Epidermal melanocyte (primary cell): ENCODE results near the gene ROBO2.

Experiments
- DNase-seq: peaks from one replicate; pipeline ENCODE4 v3.0.0; 2011; ENCODE audit warnings: low spot score; ENCODE audit not compliant: insufficient read length

The ROBO2 gene

DNA sequence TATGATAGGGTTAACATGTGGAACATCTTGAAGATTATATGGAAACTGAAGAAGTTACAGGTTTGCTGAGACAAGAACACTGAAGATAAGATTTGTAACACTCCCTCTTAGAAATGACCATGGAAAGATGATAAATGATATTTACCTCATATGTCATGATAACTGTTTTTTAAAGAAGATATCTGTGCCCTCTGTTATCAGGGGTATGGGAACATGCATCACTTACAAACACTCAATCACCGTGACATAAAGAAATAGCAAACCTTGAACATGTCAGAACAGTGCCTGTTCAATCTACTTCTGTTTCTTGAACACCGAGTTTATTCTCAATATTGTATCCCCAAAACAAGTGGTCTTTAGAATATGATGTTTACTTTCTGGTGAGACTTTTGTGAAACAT is 149.4 kb downstream of the ROBO2 start:
- no peak for DNase-seq

DNA sequence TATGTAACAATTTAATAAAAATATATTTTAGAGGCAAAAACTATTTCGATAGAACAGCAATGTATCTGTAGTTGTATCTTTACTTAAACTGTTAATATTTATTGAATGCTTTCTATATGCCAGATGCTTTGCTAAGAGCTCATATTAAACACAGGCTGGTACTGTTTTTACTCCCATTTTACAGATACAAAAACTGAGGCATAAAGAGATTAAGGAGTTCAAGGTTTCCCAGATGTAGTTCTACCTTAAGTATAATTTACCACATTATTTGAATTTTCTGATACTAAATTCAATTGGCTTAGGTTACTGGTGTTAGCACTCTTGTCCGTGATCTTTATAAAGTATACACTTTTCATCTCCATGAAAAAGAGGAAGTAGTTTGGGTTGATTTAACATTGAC is 149.8 kb downstream of the ROBO2 start:
- no peak for DNase-seq

DNA sequence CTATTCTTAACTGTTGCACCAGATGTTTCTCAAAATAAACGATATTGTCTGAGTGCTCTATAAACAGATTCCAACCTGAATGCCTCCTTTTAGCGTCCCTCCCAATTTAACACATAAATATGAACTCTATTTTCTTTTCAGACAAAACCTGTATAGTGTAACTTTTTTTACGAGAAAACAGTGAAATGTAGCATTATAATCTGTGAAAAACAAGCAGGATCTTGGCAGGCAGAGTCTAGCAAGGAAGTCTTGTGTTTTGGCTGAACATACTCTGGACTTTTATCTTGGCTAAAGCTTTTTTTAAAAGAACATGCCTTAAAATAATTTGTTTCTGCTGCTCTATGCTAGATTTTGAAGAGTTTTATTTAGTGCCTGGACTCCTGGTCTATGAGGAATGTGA is 150.5 kb downstream of the ROBO2 start:
- DNase-seq: no peak

DNA sequence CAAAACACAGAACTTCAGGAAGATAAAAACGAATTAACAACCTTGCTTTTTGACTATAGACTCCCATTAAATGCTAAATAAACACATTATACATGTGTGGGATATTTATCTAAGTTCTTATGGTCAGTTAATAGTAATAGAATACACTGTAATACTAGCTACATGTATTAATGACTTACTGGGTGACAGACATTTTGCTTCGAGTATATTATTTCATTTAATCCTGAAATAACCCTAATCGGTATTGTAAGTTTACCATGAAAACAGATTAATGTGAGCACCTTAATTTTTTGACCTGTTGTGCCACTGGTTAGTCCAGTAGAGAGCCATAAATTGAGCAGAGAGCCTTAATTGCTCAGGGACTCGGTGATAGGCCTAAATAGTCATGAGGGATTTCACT is 151.1 kb downstream of the ROBO2 start:
- no peak for DNase-seq

DNA sequence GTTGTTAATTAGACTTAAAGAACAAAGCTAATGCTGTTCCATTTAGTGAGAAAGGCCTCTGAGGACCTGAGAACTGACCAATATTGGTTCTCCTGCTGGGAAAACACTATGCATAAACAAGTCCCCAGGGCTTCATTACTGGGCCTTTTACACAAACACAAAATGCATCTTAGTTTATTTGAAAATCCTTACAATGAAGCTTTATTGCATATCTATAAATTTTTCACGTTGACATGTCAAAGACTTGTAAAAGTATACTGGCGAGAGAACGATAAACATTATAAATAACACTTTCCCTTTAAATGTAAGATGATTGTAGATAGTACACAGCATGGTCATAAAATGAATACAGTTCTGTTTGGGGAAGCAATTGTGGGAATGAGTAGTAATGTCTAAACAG is 151.7 kb downstream of the ROBO2 start:
- no peak for DNase-seq

DNA sequence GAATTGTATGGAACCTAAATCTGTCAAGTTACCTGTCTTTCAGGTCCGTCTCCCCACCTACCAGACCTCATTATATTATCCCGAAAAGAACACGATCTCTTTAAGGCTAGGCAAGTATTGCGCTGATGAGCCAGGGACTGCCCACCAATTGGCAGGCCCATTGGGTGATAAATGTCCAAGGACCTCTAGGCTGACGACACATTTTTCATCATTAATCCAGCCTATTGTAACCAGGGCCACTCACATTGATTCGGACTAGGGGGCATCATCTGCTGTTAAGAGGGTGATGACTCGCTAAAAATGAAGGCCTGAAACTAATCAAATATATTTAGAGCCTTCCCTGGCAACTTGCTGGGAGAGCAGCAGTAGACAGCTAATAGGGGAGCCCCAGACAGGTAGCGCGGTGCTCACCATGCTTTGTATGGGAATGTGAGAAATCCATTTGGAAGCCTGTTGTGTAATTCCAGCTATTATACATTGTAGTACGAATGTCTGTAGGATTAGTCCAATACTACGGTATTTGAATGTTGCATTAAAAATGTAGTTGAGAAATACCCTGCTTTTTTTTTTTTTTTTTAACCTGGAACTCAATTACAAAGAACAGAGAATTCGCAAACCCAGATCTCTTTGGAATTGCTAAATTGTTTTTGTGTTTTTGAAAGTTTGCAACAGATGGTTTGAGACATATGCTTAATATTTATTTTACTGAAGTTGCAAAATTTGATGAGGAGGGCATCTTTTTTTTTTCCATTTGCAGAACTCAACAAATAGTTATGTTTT is 156.1 kb downstream of the ROBO2 start:
- DNase-seq: no peak

DNA sequence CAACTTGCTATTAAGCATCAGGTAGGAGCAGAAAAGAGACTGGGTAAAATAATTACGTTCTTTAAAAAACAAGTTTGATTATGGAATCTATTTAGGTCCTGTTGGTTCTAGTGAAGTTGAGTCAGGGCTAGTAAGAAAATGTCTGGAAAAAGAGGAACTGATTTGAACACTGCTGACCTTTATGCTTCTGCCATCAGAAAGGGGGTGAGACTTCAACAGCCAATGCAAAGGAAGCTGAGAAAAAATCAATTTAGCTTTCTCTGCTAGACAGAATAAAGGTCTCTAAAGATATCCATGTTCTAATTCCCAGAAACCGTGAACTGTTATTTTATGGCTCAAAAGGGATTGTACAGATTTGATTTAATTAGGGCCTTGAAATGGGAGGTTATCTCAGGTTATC is 157.5 kb downstream of the ROBO2 start:
- DNase-seq: no peak

DNA sequence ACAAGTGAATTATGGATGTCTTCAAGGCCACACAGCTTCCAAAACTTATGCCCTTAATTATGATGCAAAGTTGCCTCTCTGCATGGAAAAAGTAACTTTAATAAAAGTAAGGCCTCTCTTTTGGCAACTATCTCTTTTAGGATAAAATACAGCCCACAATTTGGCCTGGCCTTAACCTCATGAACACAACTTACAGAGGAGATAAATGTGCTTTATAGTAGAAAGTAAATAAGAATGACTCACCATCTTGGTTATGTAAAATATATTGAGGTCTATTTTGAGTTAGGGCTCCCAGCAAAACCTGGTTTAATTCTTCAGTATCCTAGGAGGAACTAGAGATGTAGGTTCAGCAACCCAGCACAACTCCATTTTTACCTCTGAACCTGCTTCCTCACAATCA is 164.0 kb downstream of the ROBO2 start:
- no peak for DNase-seq

DNA sequence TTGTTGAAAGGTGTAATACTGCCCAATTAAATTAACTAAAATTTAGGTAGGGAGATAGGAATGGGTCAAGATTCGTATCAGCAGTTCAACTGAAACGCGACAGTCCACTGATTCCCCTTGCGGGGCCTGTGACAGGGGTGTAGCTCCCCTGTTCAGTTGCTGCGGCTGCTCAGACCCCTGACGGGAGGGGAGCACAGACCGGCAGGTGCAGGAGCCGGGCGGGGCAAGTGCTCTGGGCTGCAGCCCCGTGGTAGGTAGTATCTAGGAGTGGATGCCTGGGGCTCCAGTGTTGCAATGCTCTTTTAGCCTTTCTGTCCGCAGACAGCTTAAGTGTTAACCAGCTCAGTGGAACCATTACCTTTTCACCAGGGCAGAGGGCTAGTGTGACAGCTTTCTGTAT is 164.9 kb downstream of the ROBO2 start:
- no peak for DNase-seq

DNA sequence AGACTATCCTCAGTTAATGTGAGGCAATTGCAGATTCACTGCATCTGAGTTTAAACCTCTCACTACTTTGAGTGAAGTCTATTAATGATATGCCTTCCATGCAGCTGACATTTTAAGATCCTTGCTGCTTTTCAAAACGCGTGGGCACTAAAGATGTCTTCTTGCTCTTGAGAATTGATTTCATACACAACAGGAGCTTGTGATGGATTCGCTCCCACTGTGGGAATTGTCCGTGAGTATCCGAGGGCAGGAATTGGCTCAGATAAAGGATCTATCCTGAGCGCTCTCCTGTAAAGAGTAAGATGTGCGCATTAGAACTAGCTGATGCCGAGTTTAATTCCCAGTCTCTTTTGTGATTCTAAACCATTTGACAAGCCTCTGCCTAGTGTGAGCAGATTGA is 167.9 kb downstream of the ROBO2 start:
- no peak for DNase-seq

DNA sequence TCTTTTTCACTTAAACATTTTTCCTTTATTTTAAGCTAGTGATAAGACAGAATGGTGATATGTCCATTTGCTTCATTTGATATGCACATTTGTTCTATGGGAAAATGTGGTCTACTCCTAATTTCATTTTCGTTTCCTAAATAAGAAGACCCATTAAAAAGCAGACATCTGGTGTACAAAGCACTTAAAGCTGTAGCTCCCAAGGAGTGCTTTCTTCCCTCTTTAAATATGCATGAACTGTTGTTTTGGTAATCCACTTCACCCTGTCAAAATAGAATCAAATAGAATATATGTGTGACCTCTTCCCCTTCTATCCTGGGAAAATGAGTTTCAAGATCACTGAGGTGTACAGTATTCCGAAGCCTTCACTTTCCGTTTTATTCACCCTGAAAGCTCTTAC is 182.8 kb downstream of the ROBO2 start:
- DNase-seq: no peak

DNA sequence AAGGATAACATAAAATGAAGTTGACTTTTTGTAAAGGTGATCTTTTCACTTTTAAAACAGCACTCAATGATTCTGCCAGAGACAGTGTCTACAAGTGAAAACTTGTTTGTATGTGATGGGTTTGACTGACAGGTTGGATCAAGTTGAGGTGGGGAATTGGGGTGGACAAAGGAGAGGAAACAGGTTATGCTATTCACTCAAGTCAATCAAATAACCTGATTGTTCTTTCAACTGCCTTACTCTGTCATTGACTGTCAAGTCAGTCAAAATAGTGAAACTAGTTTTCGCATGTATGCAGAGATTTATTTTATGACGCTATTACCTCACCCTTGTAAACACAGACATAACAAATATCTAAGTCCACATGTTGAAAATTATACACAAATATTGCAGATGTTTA is 187.7 kb downstream of the ROBO2 start:
- DNase-seq: no peak

DNA sequence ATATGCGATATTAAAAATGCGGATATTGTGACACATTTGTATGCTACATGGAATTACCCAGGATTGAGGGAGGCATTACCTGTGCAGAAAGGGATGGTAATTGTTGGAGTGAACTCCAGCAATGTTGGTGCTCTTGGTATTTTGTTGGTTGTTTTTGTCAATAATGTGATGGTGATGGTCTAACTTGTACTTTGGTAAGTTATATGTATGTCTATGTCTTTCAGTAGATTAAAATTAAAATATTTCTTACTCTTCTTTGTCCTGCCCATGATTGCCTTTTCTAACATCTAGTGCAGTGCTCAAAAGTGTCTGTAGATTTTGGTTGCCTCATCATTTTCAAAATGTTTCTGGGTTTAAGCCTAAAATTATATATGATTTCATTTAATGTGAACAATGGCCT is 192.7 kb downstream of the ROBO2 start:
- no peak for DNase-seq

DNA sequence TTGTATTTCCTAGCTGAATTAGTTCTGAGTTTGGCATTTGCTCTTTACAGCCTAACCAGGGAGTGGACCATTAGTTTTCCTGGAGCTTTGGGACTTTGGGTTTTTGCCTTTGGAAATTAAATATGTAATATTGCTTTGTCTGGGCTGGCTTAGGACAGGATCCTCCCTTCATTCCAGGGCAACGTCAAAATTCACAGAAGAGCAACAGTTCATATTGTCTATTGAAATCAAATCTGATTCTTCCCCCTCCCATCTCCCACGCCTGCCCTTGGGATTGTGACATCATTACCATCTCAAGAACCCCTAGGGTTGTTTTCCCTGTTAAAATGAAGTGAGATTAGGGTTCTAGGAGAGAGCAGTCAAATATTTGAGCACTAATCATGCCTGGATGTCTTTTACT is 194.1 kb downstream of the ROBO2 start:
- no peak for DNase-seq

DNA sequence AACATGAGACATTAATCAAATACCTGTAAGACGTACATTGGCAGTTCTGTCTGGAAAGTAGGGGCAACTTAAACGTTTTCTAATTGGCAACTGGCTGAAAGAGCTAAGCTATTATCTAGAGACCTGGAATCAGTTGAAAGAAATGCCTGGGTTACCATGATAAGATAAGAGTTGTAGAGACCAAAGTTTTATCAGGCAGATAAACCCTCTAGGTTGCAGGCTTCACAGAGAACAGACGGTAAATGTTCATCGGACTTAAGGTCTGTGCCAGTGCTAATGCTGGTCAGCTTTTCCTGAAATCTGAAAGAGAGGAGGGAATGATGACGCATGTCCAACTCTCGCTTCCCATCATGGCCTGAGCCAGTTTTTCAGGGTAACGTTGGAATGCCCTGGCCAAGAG is 196.2 kb downstream of the ROBO2 start:
- no peak for DNase-seq

DNA sequence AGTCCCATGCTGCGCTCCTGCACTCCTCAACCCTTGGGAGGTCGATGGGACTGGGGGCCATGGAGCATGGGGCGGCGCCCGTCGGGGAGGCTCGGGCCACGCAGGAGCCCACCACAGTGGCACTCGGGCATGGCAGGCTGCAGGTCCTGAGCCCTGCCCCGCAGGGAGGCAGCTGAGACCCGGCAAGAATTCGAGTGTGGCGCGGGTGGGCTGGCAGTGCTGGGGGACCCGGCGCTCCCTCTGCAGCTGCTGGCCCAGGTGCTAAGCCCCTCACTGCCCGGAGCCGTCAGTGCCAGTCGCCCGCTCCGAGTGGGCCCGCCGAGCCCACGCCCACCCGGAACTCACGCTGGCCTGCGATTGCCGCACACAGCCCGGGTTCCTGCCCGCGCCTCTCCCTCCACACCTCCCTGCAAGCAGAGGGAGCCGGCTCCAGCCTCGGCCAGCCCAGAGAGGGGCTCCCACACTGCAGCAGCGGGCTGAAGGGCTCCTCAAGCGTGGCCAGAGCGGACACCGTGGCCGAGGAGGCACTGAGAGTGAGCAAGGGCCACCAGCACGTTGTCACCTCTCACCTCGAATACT is 200.3 kb downstream of the ROBO2 start:
- DNase-seq: no peak

DNA sequence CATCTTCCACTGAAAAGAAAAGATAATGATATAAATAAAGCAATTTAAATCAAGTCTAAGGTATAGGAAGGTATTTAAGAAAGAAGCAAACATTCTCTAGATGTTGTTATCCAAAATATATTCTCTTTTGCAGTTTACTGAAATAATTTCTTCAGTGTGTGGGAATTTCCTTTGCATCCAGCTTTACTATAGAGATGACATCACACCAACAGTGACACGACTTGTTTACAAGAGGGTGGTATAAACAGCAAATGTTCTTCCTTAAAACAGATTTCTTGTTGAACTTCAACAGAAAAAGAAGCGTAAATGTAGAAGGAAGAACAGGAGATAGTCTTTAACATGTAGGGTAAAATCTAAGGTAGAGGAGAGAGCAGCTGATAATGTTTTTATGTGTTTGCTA is 202.5 kb downstream of the ROBO2 start:
- DNase-seq: no peak

DNA sequence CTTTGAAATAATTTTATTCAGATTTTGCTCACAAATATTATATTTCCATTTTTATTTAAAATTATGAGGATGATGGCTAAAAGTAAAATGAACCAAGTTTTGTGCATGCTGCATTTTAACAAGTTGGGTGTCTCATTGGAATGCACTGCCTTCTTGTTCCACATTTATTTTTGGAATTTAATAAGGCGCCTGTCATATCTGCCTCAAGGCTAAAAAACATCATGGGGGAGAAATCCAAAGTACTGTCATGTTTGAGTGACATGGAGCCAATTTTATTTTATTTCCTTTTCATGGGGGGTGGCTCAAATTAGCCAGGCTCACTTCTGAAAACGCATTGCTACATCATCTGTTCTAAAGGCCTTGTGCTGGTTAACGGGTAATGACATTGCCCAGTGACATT is 205.1 kb downstream of the ROBO2 start:
- no peak for DNase-seq

DNA sequence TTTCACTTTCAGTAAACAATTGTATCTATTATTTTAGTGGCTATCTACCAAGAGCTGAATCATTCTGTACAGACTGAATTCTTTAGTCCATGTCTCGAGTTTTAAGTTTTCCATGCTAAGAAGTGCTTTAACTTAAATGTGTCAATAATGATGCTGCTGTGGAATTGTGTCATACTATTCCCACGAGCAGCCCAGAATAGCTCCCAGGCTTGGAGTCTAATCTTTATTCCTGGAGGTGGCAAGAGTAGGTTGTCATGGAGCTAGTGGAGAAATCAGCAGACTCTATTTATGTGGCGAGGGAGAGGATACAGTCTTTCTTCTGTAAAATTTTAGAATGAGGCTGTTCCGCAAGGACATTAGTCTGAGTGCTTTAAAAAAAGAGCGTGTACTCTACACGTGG is 207.2 kb downstream of the ROBO2 start:
- DNase-seq: no peak

DNA sequence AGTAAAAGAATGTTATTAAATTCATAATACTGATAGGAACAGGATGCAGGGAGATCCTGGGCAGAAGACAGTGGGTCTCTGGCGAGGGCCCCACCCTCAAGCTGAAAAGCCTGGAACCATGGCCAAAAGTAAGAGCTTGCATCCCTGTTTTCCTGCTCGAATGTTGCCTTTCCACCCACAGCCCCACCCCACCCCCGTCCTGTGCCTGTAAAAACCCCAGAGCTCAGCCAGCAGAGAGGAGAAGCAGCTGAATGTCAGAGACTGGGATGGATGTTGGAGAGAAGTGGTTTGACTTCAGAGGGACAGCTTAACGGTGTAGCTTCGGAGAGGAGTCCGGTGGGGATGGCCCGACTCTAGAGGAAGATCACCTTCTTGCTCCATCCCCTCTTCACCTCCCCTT is 207.9 kb downstream of the ROBO2 start:
- no peak for DNase-seq

DNA sequence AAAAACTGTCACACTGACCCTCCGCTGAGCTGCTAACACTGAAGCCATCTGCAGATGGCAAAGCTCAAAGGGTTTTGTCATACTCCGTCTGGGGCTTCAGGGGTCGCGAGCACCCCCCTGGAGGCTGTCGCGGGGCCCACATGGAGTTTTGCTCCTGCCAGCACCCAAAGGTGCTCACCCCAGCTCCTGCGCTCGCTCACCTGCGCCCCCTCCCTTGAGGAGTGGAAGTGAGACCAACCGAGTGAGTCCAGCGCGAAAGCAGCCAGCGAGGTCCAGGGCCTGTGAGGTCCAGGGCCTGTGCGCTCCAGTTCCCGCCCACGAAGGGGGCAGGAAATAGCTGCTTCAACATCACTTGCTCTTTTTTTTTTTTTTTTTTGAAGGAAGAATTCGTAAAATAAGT is 208.5 kb downstream of the ROBO2 start:
- DNase-seq: no peak

DNA sequence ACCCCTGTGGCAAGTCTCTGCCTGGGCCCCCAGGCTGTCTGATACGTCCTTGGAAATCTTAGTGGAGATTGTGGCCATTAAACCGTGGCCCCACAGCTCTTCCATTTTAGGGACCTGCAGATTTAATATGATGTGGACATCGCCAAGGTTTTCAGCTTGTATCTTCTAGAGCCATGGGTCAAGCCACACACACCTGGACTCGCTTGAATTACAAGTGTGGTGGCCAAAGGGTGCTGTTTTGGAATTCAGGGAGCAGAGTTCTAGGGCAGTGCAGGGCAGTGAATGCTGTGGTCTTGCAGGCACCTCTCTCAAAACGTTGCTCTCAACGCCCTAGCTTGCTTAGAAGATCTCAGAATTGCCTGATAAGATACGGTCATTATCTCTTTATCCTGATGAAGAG is 211.2 kb downstream of the ROBO2 start:
- no peak for DNase-seq

DNA sequence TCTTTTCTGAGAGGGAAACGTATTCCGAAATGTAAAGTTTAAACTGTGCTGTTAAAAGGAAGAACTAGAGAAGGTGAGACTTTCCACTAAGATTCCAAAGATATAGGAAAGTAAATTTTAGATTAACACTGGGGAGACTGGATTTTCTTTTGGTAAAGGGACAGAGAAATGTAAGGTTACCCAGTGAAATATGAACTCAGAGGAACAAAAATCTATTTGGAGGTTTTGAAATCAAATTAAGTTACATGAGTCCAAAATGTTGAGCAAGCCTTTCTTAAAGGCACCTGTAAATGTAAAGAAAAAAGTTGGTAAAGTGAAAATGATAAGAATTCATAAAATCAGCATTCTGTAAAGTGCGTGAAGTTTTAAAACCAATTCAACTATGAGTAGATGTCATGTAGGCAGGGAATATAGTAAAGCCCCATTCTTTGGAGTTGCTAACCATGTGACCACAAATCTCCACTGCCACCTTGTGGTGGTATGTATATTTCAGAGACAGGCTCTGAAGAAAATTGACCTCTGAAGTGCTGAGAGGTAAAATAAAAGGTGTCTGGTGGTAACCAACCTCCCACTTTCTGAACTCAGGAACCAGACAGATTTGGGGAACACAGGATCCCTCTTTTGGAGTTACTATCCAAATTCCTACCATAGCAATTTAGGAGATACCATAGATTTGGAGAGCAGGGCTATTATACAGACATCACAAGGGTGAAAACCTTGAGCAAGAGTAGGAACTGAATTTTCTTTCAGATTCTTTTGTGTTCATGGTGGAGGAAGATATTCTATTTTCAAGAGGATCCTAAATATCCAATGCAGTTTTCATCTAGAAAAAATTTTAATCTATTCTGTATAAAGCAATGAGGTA is 215.3 kb downstream of the ROBO2 start:
- peak; percentile 38 for DNase-seq
